Left renal cortex interstitium (tissue), 4 donors: Measurements from ENCODE around the gene ATP6V1G1. TPM values are rescaled to one million over a fixed set of nuclear protein-coding genes. Genes with fewer than 3 reads are reported as not detected.
"Not testable (repeated sequence)": the region's sequence is repeated elsewhere in the genome, so short reads cannot be mapped to it uniquely, and the experiment has no call there.

Experiments
- DNase-seq, 4 donors: peaks; one replicate each; pipeline ENCODE4 v3.0.0-alpha.2; 2013; ENCODE audit warnings: low read depth in 4 of 4, low spot score in 2 of 4, missing footprints in 1 of 4
- polyA plus RNA-seq, 4 donors: library from polyadenylated mRNA; unstranded; fragments of 120-200 nt; gene quantifications; one replicate each; pipeline ENCODE4 v1.2.1, GENCODE V29; 2013; ENCODE audit not compliant: insufficient read length in 4 of 4

The ATP6V1G1 gene
- polyA plus RNA-seq, 4 donors = 221 to 302 (median 247) TPM

DNA sequence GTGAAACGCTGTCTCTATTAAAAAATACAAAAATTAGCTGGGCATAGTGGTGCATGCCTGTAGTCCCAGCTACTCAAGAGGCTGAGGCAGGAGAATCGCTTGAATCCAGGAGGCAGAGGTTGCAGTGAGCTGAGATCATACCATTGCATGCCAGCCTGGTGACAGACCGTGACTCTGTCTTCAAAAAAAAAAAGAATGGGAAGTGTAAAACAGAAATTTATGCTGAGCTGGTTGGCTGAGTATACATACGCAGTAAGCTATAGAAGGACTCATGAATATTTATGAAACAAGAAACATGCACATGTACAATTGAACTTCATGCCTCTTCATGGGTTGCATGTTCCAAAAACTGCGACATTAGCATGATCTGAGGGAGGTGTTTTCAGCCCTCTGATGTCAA is 10.8 kb upstream of the ATP6V1G1 start:
- not testable (repeated sequence) for DNase-seq

DNA sequence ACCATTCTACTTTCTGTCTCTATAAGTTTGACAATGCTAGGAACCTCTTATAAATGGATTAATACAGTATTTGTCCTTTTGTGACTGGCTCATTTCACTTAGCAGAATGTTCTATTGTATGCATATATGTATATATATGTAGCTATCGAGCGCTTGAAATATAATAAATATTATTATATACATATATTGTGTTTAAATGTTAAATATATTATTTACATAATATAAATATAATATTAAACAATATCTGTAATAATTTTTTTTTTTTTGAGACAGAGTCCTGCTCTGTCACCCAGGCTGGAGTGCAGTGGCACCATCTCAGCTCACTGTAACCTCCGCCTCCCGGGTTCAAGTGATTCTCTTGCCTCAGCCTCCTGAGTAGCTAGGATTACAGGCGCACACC is 9.4 kb upstream of the ATP6V1G1 start:
- not testable (repeated sequence) for DNase-seq

DNA sequence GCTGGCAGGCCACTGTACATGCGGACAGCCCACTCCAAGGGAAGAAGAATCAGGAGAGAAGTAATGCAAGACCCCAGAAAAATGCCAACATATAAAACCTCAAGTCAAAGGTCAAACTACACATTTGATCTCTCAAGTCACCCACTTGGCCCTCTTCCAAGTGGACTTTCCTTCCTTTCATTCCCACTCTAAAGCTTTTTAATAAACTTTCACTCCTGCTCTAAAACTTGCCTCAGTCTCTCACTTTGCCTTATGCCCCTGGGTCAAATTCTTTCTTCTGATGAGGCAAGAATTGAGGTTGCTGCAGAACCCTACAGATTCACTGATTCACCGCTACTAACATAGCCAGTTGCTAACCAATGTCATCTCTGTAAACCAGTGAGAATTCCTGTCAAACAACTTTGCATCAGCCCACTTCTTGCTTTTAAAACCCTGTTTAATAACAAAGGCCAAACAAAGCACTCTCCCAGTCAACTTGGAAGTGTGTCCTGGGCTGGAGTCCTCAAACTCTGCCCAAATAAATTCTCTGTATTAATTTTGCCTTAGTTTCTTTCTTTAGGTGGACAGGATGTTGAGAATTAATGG is 6.9 kb upstream of the ATP6V1G1 start:
- DNase-seq = no peak

DNA sequence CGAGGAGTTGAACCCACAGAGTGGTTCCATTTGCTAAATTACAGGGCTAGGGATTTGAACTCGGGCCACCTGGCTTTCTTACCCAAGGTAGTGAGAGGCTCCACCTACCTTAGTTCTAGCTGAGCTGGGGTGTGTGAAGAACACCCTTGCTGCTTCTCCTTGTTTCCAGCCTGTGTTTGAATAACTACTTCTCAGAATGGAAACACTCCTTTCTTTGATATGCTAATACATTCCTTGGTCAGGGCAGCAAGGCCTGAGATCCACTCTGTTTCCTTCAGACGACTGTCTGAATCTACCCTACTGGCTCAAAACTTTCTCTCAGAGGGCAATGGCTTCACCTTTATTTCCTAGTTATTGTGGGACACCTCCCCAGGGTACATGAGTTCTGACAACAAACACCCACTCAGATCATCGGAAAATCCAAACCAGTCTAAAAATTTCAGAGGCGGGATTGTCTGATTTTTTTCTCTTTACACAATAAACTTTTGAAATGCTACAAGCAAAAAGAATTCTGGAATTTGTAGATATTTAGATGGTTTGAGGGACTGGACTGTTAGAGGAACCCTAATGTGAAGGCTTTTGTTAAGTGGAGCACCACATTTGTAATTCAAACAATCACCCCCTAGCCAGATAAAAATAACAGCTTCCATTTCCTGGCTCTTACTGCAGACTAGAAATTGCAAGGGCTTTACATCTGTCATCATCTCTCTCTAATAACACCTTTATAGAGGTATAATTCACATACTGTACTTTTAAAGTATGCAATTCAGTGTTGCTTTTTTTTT is 4.0 kb upstream of the ATP6V1G1 start:
- no peak for DNase-seq

DNA sequence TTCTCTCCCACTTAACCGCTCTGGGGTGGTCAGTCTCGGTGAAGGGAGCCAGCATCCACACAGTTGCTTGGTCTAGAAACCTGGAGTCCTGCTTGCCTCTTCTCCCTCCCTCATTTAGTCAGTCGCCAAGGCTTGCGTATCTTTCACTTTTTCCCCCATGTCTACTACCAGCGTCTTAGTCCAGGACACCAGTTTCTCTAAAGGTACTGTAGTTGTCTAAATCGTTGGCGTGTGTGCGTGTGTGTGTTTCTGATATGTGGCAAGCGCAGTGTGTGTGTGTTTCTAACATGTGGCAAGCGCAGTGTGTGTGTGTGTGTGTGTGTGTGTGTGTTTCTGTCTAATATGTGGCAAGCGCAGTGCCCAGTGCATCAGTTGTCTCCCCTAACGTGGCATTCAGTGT is 641 bp downstream of the ATP6V1G1 start:
- peak in 1 of 4 donors; percentile 56 for DNase-seq

DNA sequence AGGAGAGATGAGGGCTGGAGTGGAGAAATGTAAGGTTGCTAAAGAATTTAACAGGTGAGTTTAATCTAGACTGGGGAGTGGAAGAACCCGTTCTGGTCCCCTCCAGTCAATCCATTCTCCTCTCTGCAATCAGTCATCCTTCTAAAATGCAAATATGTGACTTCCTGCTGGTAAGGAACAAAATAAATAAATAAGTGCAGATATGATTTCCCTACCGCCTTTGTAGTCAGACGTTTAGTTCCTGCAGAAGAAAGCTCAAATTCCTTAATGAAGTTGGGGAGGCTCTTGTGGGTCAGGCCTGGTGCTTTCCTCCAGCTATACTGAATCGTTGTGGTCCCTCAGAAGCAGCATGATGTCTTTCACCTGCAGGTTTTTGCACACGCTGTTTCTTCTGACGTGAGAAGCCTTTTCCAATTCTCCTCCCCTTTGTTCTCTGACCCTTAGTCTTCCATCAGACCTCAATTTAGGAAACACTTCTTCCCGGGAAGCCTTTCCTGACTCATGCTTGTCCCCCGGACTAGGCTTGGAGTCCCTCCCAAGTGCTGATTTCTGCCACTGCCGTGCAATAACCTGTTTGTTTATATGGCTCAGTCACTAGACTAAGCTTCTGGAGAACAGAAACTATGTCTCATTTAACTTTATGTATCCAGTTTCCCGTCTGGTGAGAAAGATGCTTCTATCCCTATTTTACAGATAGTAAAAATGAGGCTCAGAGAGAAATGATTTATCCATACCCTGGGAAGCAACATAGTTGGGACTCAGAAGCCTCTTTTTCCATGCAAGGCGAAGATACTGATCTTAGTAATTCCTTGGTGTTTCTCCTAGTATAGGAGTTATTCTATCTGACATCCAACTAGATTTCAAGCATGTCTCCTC is 1.3 kb downstream of the ATP6V1G1 start:
- no peak for DNase-seq

DNA sequence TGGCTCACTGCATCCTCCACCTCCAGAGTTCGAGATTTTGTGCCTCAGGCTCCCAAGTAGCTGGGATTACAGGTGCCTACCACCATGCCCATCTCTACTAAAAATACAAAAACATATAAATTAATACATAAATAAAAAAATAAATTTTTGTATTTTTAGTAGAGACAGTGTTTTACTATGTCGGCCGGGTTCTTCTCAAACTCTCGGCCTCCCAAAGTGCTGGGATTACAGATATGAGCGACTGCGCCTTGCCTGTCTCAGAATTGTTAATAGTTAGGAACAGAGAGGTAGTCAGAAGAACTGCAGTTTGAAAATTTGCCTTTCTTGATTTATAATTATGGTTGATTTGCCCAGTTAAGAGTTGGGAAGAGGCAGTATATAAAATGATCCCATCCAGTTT is 2.8 kb downstream of the ATP6V1G1 start:
- no peak for DNase-seq

DNA sequence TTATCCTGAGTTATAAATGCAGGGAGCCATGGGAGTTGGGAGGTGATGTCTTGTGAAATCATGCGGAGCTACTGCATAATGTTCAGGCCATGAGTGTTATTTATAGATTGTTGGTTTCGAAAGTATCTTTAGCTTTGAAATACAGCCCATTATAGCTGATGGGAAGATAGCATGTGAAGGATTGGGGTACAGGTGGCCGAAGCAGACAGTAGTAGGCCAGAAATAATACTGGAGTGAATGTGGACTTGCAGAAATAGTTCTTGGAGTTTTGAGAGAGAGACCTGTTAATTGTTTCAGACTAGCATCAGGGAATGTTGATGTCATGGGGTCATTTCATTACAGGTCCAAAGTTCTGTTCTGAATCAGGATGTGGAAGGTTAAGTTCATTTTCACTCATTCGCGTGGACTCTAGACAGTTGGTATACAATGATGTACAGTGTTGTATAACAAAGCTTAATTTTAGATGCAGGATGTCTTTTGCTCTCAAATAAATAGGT is 3.8 kb downstream of the ATP6V1G1 start:
- no peak for DNase-seq

DNA sequence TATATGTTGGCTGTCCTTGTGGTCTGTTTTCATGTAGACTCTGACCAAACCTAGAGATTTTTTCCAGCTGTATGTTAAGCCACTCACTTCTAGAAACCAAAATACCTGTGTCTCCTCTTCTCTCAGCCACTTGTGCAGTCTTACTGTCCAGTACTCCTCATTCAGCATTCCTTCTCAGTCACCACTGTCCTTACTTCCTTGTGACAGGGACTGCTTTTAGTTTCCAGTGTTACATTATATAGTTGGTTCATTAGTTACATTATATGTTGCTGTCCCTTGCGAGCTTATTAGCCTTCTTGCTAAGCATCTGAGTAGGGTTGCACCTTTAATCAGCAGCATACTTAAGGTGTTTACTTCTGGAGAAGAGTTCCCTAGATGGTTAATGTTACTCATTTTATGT is 4.3 kb downstream of the ATP6V1G1 start:
- no peak for DNase-seq

DNA sequence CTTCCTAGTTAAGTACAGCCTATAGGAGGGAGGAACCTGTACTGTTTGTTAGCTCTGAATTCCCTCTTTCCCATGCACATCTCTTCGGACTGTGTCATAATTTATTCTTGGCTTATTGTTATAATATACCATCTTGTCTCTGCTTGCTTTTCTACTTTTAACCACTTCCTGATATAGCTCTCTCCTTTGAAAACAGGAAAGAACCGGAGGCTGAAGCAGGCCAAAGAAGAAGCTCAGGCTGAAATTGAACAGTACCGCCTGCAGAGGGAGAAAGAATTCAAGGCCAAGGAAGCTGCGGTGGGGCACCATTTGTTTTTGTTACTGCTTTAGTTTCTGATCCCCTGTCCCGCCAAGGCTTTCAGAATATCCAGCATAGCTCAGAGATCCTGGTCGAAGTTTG is 4.8 kb downstream of the ATP6V1G1 start:
- no peak for DNase-seq

DNA sequence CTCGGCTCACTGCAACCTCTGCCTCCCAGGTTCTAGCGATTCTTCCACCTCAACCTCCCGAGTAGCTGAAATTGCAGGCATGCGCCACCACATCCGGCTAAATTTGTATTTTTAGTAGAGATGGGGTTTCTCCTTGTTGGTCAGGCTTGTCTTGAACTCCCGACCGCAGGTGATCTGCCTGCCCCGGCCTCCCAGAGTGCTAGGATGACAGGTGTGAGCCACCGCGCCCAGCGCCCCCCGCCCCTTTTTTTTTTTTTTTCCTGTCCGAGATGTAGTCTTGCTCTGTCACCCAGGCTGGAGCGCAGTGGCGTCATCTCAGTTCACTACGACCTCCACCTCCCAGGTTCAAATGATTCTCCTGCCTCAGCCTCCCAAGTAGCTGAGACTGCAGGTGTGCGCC is 6.6 kb downstream of the ATP6V1G1 start:
- DNase-seq = no peak

DNA sequence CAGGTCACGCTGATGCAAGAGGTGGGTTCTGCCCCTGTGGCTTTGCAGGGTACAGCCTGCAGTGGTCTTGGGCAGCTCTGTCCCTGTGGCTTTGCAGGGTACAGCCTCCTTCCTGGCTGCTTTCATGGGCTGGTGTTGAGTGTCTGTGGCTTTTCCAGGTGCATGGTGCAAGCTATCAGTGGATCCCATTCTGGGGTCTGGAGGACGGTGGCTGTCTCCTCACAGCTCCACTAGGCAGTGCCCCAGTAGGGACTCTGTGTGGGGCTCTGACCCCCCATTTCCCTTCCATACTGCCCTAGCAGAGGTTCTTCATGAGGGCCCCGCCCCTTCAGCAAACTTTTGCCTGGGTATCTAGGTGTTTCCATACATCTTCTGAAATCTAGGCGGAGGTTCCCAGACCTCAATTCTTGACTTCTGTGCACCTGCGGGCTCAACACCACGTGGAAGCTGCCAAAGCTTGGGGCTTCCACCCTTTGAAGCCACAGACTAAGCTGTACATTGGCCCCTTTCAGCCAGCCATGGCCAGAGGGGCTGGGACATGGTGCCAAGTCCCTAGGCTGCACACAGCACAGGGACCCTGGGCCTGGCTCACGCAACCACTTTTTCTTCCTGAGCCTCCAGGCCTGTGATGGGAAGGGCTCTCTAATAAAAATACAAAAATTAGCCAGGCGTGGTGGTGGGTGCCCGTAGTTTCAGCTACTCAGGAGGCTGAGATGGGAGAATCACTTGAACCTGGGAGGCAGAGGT is 13.1 kb downstream of the ATP6V1G1 start:
- DNase-seq = not testable (repeated sequence)

DNA sequence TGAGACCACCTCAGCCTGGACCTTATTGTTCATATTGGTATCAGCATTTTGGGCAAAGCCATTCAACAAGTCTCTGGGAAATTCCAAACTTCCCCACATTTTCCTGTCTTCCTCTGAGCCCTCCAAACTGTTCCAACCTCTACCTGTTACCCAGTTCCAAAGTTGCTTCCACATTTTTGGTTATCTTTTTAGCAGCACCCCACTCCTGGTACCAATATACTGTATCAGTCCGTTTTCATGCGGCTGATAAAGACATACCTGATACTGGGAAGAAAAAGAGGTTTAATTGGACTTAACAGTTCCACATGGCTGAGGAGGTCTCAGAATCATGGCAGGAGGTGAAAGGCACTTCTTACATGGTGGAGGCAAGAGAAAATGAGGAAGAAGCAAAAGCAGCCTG is 14.2 kb downstream of the ATP6V1G1 start:
- not testable (repeated sequence) for DNase-seq

DNA sequence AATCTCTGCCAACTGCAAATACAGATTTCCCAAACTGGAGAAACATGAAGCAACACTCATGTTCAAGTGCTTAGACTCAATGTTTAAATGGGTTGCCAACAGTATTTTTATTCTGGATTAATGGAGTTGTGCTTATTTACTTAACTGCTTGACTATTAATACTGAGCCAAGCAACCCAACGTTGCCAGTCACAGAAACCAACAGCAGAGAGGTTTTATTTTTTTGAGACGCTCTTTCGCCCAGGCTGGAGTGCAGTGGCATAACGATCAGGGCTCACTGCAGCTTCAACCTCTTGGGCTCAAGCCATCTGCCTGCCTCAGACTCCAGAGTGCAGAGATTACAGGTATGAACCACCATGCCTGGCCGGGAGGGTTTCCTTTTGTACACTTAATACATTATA is 15.1 kb downstream of the ATP6V1G1 start:
- no peak for DNase-seq

DNA sequence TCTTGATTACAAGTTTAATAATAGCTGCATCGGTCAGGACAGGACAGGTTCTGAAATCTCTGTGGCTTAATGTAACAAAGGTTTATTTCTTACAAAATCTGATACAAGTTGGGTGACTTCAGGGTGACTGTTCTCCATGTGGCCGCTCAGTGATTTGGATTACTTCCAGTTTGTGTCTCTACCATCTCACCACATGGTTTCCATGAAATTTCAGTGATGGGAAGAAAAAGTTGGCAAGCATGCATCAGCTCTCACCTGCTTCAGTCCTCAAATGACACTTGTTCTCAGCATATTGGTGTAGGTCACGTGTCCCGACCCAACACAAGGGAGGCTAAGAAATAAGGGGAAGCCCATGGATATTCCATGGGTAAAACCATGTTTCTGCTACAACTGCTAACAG is 15.7 kb downstream of the ATP6V1G1 start:
- DNase-seq = no peak

DNA sequence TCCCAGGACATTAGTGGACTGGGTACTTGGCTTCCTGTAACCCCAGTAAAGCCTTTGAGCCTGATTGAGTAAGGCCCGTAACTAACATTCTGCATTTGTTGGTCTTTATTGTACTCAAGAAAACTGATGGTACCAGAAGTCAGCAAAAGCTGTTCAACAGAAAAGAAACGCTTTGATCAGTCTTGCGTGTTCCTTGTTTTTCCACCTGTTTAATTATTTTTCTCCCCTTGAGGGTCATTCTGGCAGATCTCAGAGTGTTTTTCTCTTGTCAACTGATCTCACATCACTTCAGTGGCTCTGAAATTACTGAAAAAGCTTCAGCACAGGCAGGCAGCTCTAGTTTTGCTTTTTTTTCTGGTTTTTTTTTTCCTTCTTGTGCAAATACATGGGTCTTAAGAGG is 17.4 kb downstream of the ATP6V1G1 start:
- DNase-seq = peak in 2 of 4 donors; percentile 37 to 56

DNA sequence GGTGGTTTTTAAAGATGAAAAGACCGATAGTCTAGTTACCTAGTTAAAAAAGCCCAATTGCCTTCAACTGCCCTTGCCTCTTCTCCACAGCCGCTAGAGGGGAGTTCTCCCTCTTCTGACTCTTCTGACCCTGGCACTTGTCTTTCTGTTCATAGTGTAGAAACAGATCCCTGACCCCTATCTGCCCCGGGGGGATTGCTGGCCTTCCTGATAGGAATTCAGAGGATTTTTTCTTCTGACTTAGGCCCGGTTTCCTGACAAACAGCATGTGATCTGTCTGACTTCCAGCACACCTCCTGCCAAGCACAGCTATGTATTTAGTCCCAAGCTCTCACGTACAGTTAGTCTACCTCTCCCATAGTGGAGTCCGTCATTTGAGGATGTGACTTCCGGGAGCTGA is 18.5 kb downstream of the ATP6V1G1 start:
- no peak for DNase-seq

DNA sequence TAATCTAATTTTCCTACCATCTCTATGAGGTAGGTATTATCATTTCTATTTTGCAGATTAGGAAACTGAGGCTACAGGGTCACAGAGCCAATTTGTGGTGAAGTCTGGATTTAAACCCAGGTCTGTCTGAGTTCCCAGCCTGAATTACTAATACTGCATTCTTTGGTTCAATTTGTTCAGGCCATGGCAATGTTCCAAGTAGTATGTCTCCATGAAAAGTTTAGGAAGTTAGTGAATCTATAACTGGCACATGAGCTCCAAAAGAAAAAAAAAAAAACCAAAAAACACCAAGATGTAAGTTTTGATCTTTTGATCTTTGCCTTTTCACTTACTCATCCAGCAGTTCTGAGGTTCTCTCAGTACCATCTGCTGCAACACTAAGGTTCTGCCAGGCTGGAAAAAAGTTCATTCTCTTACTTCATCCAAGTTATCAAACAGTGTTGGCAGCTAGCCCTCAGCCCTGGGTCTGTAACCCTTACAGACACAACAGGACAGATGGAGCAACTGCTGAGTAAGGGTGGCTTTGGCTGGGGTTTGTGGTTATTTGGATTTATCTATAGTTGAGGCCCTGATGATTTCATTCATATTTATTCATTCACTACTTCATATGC is 19.1 kb downstream of the ATP6V1G1 start:
- DNase-seq = no peak

DNA sequence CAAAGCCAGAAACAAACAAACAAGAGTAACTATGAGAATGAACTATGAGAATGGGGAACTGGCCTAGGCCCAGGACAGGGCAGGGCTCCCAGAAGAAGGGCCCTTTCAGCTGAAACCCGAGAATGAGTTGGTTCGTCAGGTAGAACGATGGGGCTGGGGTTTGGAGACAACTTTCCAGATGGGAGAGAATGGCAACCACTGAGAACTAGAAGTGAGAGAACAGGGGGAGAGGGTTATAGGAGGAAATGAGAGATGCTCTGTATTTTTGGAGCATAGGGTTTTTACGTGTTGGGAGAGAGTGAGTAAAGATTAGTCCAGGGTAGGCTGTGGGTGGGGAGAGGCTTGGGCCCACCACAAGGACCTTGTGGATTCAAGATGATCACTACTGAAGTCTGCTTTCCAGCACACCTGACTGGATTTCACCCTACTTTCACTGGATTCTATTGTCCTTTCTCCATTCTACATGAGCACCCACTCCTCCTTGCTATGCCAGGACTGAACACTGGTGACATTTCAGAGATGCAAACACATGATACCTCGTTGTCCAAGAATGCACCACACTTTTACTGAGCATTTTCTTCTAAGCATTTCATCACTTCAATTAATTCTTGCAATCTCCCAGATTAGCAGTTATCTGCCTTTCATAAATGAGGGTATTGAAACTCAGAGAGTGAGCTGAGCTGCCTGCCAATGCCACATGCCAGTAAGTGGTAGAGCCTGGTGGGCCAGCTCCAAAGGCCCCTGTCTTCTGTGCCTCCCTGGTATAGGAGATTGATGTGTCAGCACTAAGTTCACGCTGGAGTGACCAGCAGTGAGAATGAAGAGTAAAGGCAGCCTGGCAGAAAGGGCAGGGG is 20.3 kb downstream of the ATP6V1G1 start:
- DNase-seq = no peak

DNA sequence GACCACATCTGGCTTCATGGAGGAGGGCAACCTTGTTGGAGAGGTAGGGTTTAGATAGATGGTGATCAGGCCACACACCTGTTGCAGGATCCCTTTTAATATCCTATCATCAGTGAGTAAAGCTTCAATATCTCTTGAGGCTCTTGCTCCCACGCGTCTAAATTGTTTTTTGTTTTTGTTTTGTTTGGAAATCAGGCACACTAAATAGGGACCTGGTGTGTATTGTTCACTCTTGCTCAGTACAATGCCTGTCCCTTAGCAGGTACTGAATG is 20.9 kb downstream of the ATP6V1G1 start:
- DNase-seq = no peak
